ENCODE measurements around the gene AFTPH.

Gene AFTPH

GRCh38 chr2:64533882-64534281 lies 9.8 kb downstream of the AFTPH start:
- Histone ChIP-seq H3K9me3 (replicated peaks; ENCODE audit: insufficient read depth, low read length) (no peaks in the 10 kb centered on the region), H3K27ac (ENCODE audit: low read length) (no peak overlapping the region), H3K79me2 (ENCODE audit: low read length) (peaks cover 94% of the 10 kb centered on the region), H3K9ac (ENCODE audit: low read length) (no peak overlapping the region), H2AFZ (ENCODE audit: low read length) (no peak overlapping the region), H3K36me3 (replicated peaks; ENCODE audit: insufficient read depth, low read length) (no peaks in the 10 kb centered on the region), H3K9me2 (replicated peaks; ENCODE audit: insufficient read depth, low read length) (no peaks in the 10 kb centered on the region), H3K4me2 (ENCODE audit: low read depth, low read length) (no peak overlapping the region), H3K4me3 (ENCODE audit: low read length) (no peak overlapping the region), H3F3A (ENCODE audit: insufficient read depth, low read length) (no peaks in the 10 kb centered on the region), H3K27me3 (replicated peaks; ENCODE audit: insufficient read depth, low read length) (no peaks in the 10 kb centered on the region), H4K20me1 (ENCODE audit: insufficient read depth, low read length) (peaks cover 14% of the 10 kb centered on the region; the same call in 1 of the 2 replicates), H3K4me1 (ENCODE audit: low read length) (peaks cover 3% of the 10 kb centered on the region; the same call in 1 of the 2 replicates)
- TF ChIP-seq, protein P1, sequence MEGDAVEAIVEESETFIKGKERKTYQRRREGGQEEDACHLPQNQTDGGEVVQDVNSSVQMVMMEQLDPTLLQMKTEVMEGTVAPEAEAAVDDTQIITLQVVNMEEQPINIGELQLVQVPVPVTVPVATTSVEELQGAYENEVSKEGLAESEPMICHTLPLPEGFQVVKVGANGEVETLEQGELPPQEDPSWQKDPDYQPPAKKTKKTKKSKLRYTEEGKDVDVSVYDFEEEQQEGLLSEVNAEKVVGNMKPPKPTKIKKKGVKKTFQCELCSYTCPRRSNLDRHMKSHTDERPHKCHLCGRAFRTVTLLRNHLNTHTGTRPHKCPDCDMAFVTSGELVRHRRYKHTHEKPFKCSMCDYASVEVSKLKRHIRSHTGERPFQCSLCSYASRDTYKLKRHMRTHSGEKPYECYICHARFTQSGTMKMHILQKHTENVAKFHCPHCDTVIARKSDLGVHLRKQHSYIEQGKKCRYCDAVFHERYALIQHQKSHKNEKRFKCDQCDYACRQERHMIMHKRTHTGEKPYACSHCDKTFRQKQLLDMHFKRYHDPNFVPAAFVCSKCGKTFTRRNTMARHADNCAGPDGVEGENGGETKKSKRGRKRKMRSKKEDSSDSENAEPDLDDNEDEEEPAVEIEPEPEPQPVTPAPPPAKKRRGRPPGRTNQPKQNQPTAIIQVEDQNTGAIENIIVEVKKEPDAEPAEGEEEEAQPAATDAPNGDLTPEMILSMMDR (IDR thresholded peaks at IDR 0.05; ENCODE audit: low read length) = no peak
- TF ChIP-seq EZH2 (optimal IDR thresholded peaks at IDR 0.05; ENCODE audit: low read depth, low read length) (no peak), EZH2phosphoT487 (IDR thresholded peaks at IDR 0.05; ENCODE audit: low read length) (no peak)
- no peak for DNase-seq

GRCh38 chr2:64534363-64534762 lies 10.2 kb downstream of the AFTPH start:
- Histone ChIP-seq H3K4me3 (ENCODE audit: low read length) (no peak overlapping the region), H3K9me2 (replicated peaks; ENCODE audit: insufficient read depth, low read length) (no peaks in the 10 kb centered on the region), H3K4me1 (ENCODE audit: low read length) (peaks cover 3% of the 10 kb centered on the region; the same call in 1 of the 2 replicates), H3K36me3 (replicated peaks; ENCODE audit: insufficient read depth, low read length) (no peaks in the 10 kb centered on the region), H3K27me3 (replicated peaks; ENCODE audit: insufficient read depth, low read length) (no peaks in the 10 kb centered on the region), H3K4me2 (ENCODE audit: low read depth, low read length) (no peak overlapping the region), H3K9ac (ENCODE audit: low read length) (no peak overlapping the region), H3F3A (ENCODE audit: insufficient read depth, low read length) (no peaks in the 10 kb centered on the region), H3K79me2 (ENCODE audit: low read length) (peaks cover 94% of the 10 kb centered on the region), H4K20me1 (ENCODE audit: insufficient read depth, low read length) (peaks cover 10% of the 10 kb centered on the region; the same call in 1 of the 2 replicates), H3K27ac (ENCODE audit: low read length) (no peak overlapping the region), H3K9me3 (replicated peaks; ENCODE audit: insufficient read depth, low read length) (no peaks in the 10 kb centered on the region), H2AFZ (ENCODE audit: low read length) (no peak overlapping the region)
- TF ChIP-seq EZH2 (optimal IDR thresholded peaks at IDR 0.05; ENCODE audit: low read depth, low read length) (no peak), EZH2phosphoT487 (IDR thresholded peaks at IDR 0.05; ENCODE audit: low read length) (no peak)
- TF ChIP-seq, protein P1 (IDR thresholded peaks at IDR 0.05; ENCODE audit: low read length) = no peak
- no peak for DNase-seq

DNA sequence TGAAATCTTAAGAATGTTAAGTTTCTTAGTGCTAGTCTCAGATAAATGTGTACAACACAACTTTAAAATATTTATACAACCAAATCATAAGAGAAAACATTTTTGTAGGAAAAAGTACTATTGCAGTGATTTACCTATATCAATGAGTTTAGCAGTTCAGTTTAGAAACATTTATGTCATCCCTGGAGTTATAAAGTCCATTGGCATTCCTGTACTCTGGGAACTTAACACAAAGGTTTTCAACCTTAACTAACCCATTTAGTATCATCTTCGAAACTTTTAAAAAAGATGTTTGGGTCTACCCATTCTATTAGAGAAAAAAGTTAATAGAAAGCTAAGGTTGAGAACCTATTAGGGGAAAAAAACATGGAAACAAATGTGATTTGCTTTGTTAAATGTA lies 10.9 kb downstream of the AFTPH start:
- TF ChIP-seq, protein P1 (IDR thresholded peaks at IDR 0.05; ENCODE audit: low read length) = no peak
- TF ChIP-seq EZH2phosphoT487 (IDR thresholded peaks at IDR 0.05; ENCODE audit: low read length) (no peak), EZH2 (optimal IDR thresholded peaks at IDR 0.05; ENCODE audit: low read depth, low read length) (no peak)
- peaks cover 94% of the 10 kb centered on the region for H3K79me2 ChIP-seq (ENCODE audit: low read length)
- no peaks in the 10 kb centered on the region for H3K27me3 ChIP-seq (replicated peaks; ENCODE audit: insufficient read depth, low read length)
- no peak overlapping the region for H3K27ac ChIP-seq (ENCODE audit: low read length)
- H3K4me1 ChIP-seq (ENCODE audit: low read length) = peaks cover 3% of the 10 kb centered on the region; the same call in 1 of the 2 replicates
- H3F3A ChIP-seq (ENCODE audit: insufficient read depth, low read length) = no peaks in the 10 kb centered on the region
- no peak overlapping the region for H3K4me3 ChIP-seq (ENCODE audit: low read length)
- no peak for DNase-seq
- peaks cover 10% of the 10 kb centered on the region; the same call in 1 of the 2 replicates for H4K20me1 ChIP-seq (ENCODE audit: insufficient read depth, low read length)
- H3K9me2 ChIP-seq (replicated peaks; ENCODE audit: insufficient read depth, low read length) = no peaks in the 10 kb centered on the region
- H3K9me3 ChIP-seq (replicated peaks; ENCODE audit: insufficient read depth, low read length) = no peaks in the 10 kb centered on the region
- no peak overlapping the region for H3K9ac ChIP-seq (ENCODE audit: low read length)
- H2AFZ ChIP-seq (ENCODE audit: low read length) = no peak overlapping the region
- no peak overlapping the region for H3K4me2 ChIP-seq (ENCODE audit: low read depth, low read length)
- no peaks in the 10 kb centered on the region for H3K36me3 ChIP-seq (replicated peaks; ENCODE audit: insufficient read depth, low read length)
